ENCODE data around the gene OTOGL. TPM values are rescaled to one million over a fixed set of nuclear protein-coding genes. Genes with fewer than 3 reads are reported as not detected.
"Not testable (repeated sequence)": the region's sequence is repeated elsewhere in the genome, so short reads cannot be mapped to it uniquely, and the experiment has no call there.

The OTOGL gene
- total RNA-seq, 1 experiment from 2014 or later = 0.44 TPM

- Histone ChIP-seq H3K4me2 (ENCODE audit: low read length) (peak overlapping the region; percentile 45), H3K9me3 (ENCODE audit: low read length) (no peaks in the 10 kb centered on the region), H3K9ac (ENCODE audit: low read length) (no peak overlapping the region), H2AFZ (ENCODE audit: low read length) (peak overlapping the region; percentile 43), H3K36me3 (ENCODE audit: low read depth, low read length) (no peaks in the 10 kb centered on the region), H3K27me3 (ENCODE audit: low read length) (no peaks in the 10 kb centered on the region), H3K27ac (ENCODE audit: low read length) (no peak overlapping the region), H3K4me1 (ENCODE audit: insufficient read depth, low read length) (peaks cover 16% of the 10 kb centered on the region), H3K4me3 (ENCODE audit: low read length) (peak overlapping the region; percentile 5; the same call in 1 of the 2 replicates), H3K9me2 (replicated peaks; ENCODE audit: low read length) (no peaks in the 10 kb centered on the region), H4K20me1 (ENCODE audit: low read length) (no peaks in the 10 kb centered on the region), H3K79me2 (ENCODE audit: low read length) (no peaks in the 10 kb centered on the region), H3F3A (ENCODE audit: low read length, unreplicated experiment) (no peaks in the 10 kb centered on the region)
- DNase-seq = peak; percentile 42
- ChIA-PET CTCF (no interaction called here), POLR2A (ENCODE audit: unreplicated experiment) (no interaction called here)
- no peak for ATAC-seq
- intact Hi-C loops (cut with micrococcal nuclease) = no loop called here
- TF ChIP-seq CTCF (conservative IDR thresholded peaks at IDR 0.05; ENCODE audit: low read depth, low read length) (no peak), EZH2 (IDR thresholded peaks at IDR 0.05; ENCODE audit: low read length, unreplicated experiment) (no peak), EZH2phosphoT487 (IDR thresholded peaks at IDR 0.05; ENCODE audit: borderline replicate concordance, low read length) (no peak)
- no TSS peak for BruUV-seq (replicated peaks)
Observed at GRCh38 chr12:80241576-80242273, 142.4 kb downstream of the OTOGL start.

GRCh38 chr12:80242321-80242720 lies 143.0 kb downstream of the OTOGL start:
- H3F3A ChIP-seq (ENCODE audit: low read length, unreplicated experiment) = no peaks in the 10 kb centered on the region
- no peaks in the 10 kb centered on the region for H3K27me3 ChIP-seq (ENCODE audit: low read length)
- no peak overlapping the region for H3K9ac ChIP-seq (ENCODE audit: low read length)
- no peak overlapping the region for H3K27ac ChIP-seq (ENCODE audit: low read length)
- no peak for ATAC-seq
- H3K9me2 ChIP-seq (replicated peaks; ENCODE audit: low read length) = no peaks in the 10 kb centered on the region
- H3K4me1 ChIP-seq (ENCODE audit: insufficient read depth, low read length) = peaks cover 16% of the 10 kb centered on the region
- H3K79me2 ChIP-seq (ENCODE audit: low read length) = no peaks in the 10 kb centered on the region
- H3K4me3 ChIP-seq (ENCODE audit: low read length) = no peak overlapping the region
- ChIA-PET POLR2A (ENCODE audit: unreplicated experiment) (no interaction called here), CTCF (no interaction called here)
- H3K36me3 ChIP-seq (ENCODE audit: low read depth, low read length) = no peaks in the 10 kb centered on the region
- TF ChIP-seq CTCF (conservative IDR thresholded peaks at IDR 0.05; ENCODE audit: low read depth, low read length) = no peak
- TF ChIP-seq EZH2 (IDR thresholded peaks at IDR 0.05; ENCODE audit: low read length, unreplicated experiment) = no peak
- no peak for TF ChIP-seq EZH2phosphoT487 (IDR thresholded peaks at IDR 0.05; ENCODE audit: borderline replicate concordance, low read length)
- no TSS peak for BruUV-seq (replicated peaks)
- no peaks in the 10 kb centered on the region for H4K20me1 ChIP-seq (ENCODE audit: low read length)
- intact Hi-C loops (cut with micrococcal nuclease) = no loop called here
- no peak for DNase-seq
- H3K4me2 ChIP-seq (ENCODE audit: low read length) = peak overlapping the region; percentile 45; the same call in 1 of the 2 replicates
- H2AFZ ChIP-seq (ENCODE audit: low read length) = peak overlapping the region; percentile 43; the same call in 1 of the 2 replicates
- H3K9me3 ChIP-seq (ENCODE audit: low read length) = no peaks in the 10 kb centered on the region

- H4K20me1 ChIP-seq (ENCODE audit: low read length); H3K36me3 ChIP-seq (ENCODE audit: low read depth, low read length); H3K79me2 ChIP-seq (ENCODE audit: low read length); intact Hi-C loops (cut with micrococcal nuclease); H3K4me2 ChIP-seq (ENCODE audit: low read length); H3K27ac ChIP-seq (ENCODE audit: low read length); H3K9me3 ChIP-seq (ENCODE audit: low read length); H3K9me2 ChIP-seq (replicated peaks; ENCODE audit: low read length); H3F3A ChIP-seq (ENCODE audit: low read length, unreplicated experiment); ATAC-seq; DNase-seq; BruUV-seq (replicated peaks); H3K27me3 ChIP-seq (ENCODE audit: low read length); CTCF ChIA-PET; POLR2A ChIA-PET (ENCODE audit: unreplicated experiment); H3K4me1 ChIP-seq (ENCODE audit: insufficient read depth, low read length): not testable (repeated sequence)
- H2AFZ ChIP-seq (ENCODE audit: low read length) = peak overlapping the region; percentile 92; the same call in 1 of the 2 replicates
- peak overlapping the region; percentile 54; the same call in 1 of the 2 replicates for H3K9ac ChIP-seq (ENCODE audit: low read length)
- peak overlapping the region; percentile 71 for H3K4me3 ChIP-seq (ENCODE audit: low read length)
Observed at GRCh38 chr12:80249581-80249980, 150.2 kb downstream of the OTOGL start.

Measured in PC-3 (cell line).